WTC11 (cell line): ENCODE data around the gene CBX5. TPM values are rescaled to one million over a fixed set of nuclear protein-coding genes. Genes with fewer than 3 reads are reported as not detected.
"Not testable (repeated sequence)": the region's sequence is repeated elsewhere in the genome, so short reads cannot be mapped to it uniquely, and the experiment has no call there.

Experiments used
- ATAC-seq: fragments of 200-7000 bp; cut with Tn5 transposase; 2 replicates; pipeline ENCODE4 v1.10.0; 2021; ENCODE audit warnings: mild to moderate bottlenecking, moderate library complexity
- CTCF ChIA-PET: fragments of 300-600 bp; sonication (Branson Sonifier 250); formaldehyde crosslinking; loops from one replicate; lab custom pipeline; 2021; ENCODE audit warnings: antibody characterized with exemption; lab: Charles Lee
- POLR2A ChIA-PET: fragments of 350-600 bp; sonication (Branson Sonifier 250); formaldehyde crosslinking; loops from one replicate; lab custom pipeline; 2021; ENCODE audit warnings: antibody characterized with exemption; lab: Charles Lee
- DNase-seq: peaks from one replicate; pipeline ENCODE4 v3.0.0; 2021; ENCODE audit warnings: low spot score
- H3K27ac Mint-ChIP-seq: 2 replicates; pipeline ENCODE4 v1.8.0; 2021; ENCODE audit warnings: mixed read lengths
- H3K27me3 Mint-ChIP-seq: 2 replicates; pipeline ENCODE4 v1.8.0; 2021; ENCODE audit warnings: low read depth, mild to moderate bottlenecking, moderate library complexity, mixed read lengths
- H3K36me3 Mint-ChIP-seq: 2 replicates; pipeline ENCODE4 v1.8.0; 2021; ENCODE audit warnings: mixed read lengths
- H3K4me1 Mint-ChIP-seq: 2 replicates; pipeline ENCODE4 v1.8.0; 2022; ENCODE audit warnings: mixed read lengths
- H3K4me3 Mint-ChIP-seq: 2 replicates; pipeline ENCODE4 v1.8.0; 2021; ENCODE audit warnings: mild to moderate bottlenecking, moderate library complexity, mixed read lengths
- H3K9me3 Mint-ChIP-seq: 2 replicates; pipeline ENCODE4 v1.8.0; 2021; ENCODE audit warnings: mixed read lengths
- CREB1 ChIP-seq: sonication (generic); formaldehyde crosslinking; IDR thresholded peaks from 2 replicates; pipeline ENCODE4 v1.8.0; 2023; ENCODE audit warnings: mild to moderate bottlenecking, missing genetic modification reagents
- CREM ChIP-seq: sonication (generic); formaldehyde crosslinking; IDR thresholded peaks from 2 replicates; pipeline ENCODE4 v1.8.1; 2022; ENCODE audit warnings: mild to moderate bottlenecking, missing genetic modification reagents, moderate library complexity
- FOXJ3 ChIP-seq: sonication (generic); formaldehyde crosslinking; IDR thresholded peaks from 2 replicates; pipeline ENCODE4 v1.9.0; 2021; ENCODE audit warnings: missing genetic modification reagents, mild to moderate bottlenecking, borderline replicate concordance
- GABPB1 ChIP-seq: sonication (generic); formaldehyde crosslinking; IDR thresholded peaks from 2 replicates; pipeline ENCODE4 v1.8.1; 2023; ENCODE audit warnings: mild to moderate bottlenecking, missing genetic modification reagents
- MXD4 ChIP-seq: fragments of 250-450 bp; sonication (Bioruptor Pico); IDR thresholded peaks from 2 replicates; pipeline ENCODE4 v1.8.0; 2021; ENCODE audit warnings: mild to moderate bottlenecking, moderate library complexity, borderline replicate concordance
- NFATC4 ChIP-seq: fragments of 250-450 bp; sonication (Bioruptor Pico); IDR thresholded peaks from 2 replicates; pipeline ENCODE4 v1.9.0; 2021; ENCODE audit warnings: mild to moderate bottlenecking
- NFYB ChIP-seq: sonication (generic); formaldehyde crosslinking; conservative IDR thresholded peaks from 2 replicates; pipeline ENCODE4 v1.8.0; 2022; ENCODE audit warnings: low read depth, missing genetic modification reagents
- RORB ChIP-seq: fragments of 250-450 bp; sonication (Bioruptor Pico); IDR thresholded peaks from 2 replicates; pipeline ENCODE4 v1.9.0; 2021; ENCODE audit warnings: mild to moderate bottlenecking
- TEAD4 ChIP-seq: sonication (generic); formaldehyde crosslinking; IDR thresholded peaks from 2 replicates; pipeline ENCODE4 v1.8.0; 2022; ENCODE audit warnings: mild to moderate bottlenecking, missing genetic modification reagents
- ZNF263 ChIP-seq: sonication (generic); formaldehyde crosslinking; IDR thresholded peaks from 2 replicates; pipeline ENCODE4 v1.8.1; 2022; ENCODE audit warnings: low read depth, mild to moderate bottlenecking, moderate library complexity, missing genetic modification reagents
- ZNF317 ChIP-seq: sonication (generic); formaldehyde crosslinking; IDR thresholded peaks from 2 replicates; pipeline ENCODE4 v1.8.1; 2023; ENCODE audit warnings: low read depth, mild to moderate bottlenecking, moderate library complexity, missing genetic modification reagents, borderline replicate concordance
- ZNF396 ChIP-seq: fragments of 250-450 bp; sonication (Bioruptor Pico); IDR thresholded peaks from 2 replicates; pipeline ENCODE4 v1.8.0; 2021; ENCODE audit warnings: mild to moderate bottlenecking, moderate library complexity, borderline replicate concordance
- total RNA-seq: library from RNA; stranded (reverse); gene quantifications from 3 replicates; pipeline ENCODE4 v1.2.3, GENCODE V29; 2021
- TF ChIP-seq, protein P1 (sequence below): sonication (generic); formaldehyde crosslinking; IDR thresholded peaks from 2 replicates; pipeline ENCODE4 v1.8.1; 2022; ENCODE audit warnings: mild to moderate bottlenecking, moderate library complexity, missing genetic modification reagents
- TF ChIP-seq, protein P2 (sequence below): fragments of 250-450 bp; sonication (Bioruptor Pico); IDR thresholded peaks from 2 replicates; pipeline ENCODE4 v1.9.0; 2021; ENCODE audit warnings: mild to moderate bottlenecking
- TF ChIP-seq, protein P3 (sequence below): sonication (generic); formaldehyde crosslinking; IDR thresholded peaks from 2 replicates; pipeline ENCODE4 v1.8.1; 2022; ENCODE audit warnings: missing genetic modification reagents, borderline replicate concordance
- TF ChIP-seq, protein P4 (sequence below): sonication (generic); formaldehyde crosslinking; IDR thresholded peaks from 2 replicates; pipeline ENCODE4 v1.8.1; 2023; ENCODE audit warnings: mild to moderate bottlenecking, moderate library complexity, missing genetic modification reagents
- TF ChIP-seq, protein P5 (sequence below): sonication (generic); formaldehyde crosslinking; conservative IDR thresholded peaks from 2 replicates; pipeline ENCODE4 v1.8.1; 2022; ENCODE audit warnings: mild to moderate bottlenecking, missing genetic modification reagents
- TF ChIP-seq, protein P6 (sequence below): fragments of 250-450 bp; sonication (Bioruptor Pico); IDR thresholded peaks from 2 replicates; pipeline ENCODE4 v2.1.2; 2022; ENCODE audit warnings: mild to moderate bottlenecking, moderate library complexity
- TF ChIP-seq, protein P7 (sequence below): sonication (generic); formaldehyde crosslinking; IDR thresholded peaks from 2 replicates; pipeline ENCODE4 v1.8.1; 2023; ENCODE audit warnings: mild to moderate bottlenecking, missing genetic modification reagents, moderate library complexity
- TF ChIP-seq, protein P8 (sequence below): sonication (generic); formaldehyde crosslinking; IDR thresholded peaks from 2 replicates; pipeline ENCODE4 v1.8.1; 2022; ENCODE audit warnings: mild to moderate bottlenecking, missing genetic modification reagents, moderate library complexity, borderline replicate concordance

CBX5 gene
- total RNA-seq, 1 experiment from 2014 or later, result 182 TPM

DNA sequence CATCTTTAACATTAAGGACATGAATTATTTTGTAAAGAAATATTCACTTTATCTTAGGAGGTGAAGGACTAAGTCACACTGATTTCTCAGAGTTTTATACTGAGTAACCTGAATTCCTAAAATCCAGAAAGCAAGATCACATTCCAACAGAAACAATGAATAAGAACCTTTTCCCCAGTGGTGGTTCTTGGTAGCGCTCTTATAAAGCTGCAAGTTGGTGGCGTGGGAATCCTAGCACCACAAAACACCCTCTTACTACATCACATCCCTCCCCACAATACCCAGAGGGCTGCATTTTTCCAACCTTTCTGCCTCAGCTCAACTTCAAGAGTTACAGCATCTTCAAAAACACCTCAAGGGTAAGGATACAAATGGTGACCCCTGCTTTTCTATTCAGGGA is 47.1 kb downstream of the CBX5 start (continued):
- TF ChIP-seq, protein P1, sequence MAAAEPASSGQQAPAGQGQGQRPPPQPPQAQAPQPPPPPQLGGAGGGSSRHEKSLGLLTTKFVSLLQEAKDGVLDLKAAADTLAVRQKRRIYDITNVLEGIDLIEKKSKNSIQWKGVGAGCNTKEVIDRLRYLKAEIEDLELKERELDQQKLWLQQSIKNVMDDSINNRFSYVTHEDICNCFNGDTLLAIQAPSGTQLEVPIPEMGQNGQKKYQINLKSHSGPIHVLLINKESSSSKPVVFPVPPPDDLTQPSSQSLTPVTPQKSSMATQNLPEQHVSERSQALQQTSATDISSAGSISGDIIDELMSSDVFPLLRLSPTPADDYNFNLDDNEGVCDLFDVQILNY, result no peak

DNA sequence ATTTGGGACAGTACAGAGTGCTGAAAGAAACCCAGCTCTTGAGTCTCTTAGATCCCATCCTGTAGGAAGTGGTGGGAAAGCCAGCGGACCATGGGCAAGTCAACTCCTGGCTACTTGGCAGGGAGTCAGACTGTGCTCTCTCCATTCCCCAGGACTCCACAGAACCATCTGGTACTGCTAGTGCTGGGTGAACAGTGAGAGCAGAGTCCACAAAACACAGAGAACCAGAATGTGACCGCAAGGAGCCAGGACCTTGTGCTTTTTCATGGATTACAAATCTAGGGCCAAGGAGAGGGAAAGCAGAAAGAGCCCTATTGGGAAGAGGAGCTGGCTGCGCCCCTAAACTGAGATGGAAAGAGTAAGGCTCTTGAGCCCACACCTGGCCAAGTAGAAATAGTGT is 48.7 kb downstream of the CBX5 start:
- DNase-seq, H3K4me3 Mint-ChIP-seq, H3K9me3 Mint-ChIP-seq, H3K36me3 Mint-ChIP-seq, ATAC-seq, H3K27me3 Mint-ChIP-seq: not testable (repeated sequence)
- Mint-ChIP-seq H3K27ac (peak overlapping the region; percentile 61), H3K4me1 (peaks cover 11% of the 10 kb centered on the region)
- CTCF ChIA-PET, result interaction anchor here (0.8 kb wide), 1 partner anchor 20 kb away, joined by 3 read pairs; no protein-coding TSS in a partner anchor
- POLR2A ChIA-PET, result interaction anchor here (0.7 to 1.6 kb wide), 2 partner anchors 49 to 267 kb away, joined by 4 to 5 read pairs; partner anchors contain the start of genes CBX5 and HNRNPA1

DNA sequence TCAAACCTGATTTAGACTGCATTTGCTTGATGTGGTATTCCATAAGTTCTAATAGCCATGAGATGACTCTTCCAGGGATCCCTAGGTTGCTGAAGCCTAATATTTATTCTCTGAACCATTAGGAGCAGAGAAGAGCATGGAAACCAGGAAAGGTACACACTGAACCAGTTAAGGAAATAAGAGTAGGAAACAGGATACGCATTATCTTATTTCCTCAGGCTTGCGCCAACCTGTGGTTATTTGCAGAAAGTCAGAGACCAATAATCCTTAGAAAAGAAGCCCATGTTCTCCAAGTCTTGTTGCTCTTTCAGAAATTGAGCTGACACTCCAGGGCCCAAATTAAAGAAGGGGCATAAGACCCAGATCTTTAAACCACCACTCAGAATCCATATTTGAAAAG is 49.4 kb downstream of the CBX5 start:
- ChIA-PET POLR2A (interaction anchor here (1.6 kb wide), 1 partner anchor 50 kb away, joined by 4 read pairs; the partner anchor contains the start of genes CBX5 and HNRNPA1), CTCF (no interaction called here)
- no peak for ATAC-seq

DNA sequence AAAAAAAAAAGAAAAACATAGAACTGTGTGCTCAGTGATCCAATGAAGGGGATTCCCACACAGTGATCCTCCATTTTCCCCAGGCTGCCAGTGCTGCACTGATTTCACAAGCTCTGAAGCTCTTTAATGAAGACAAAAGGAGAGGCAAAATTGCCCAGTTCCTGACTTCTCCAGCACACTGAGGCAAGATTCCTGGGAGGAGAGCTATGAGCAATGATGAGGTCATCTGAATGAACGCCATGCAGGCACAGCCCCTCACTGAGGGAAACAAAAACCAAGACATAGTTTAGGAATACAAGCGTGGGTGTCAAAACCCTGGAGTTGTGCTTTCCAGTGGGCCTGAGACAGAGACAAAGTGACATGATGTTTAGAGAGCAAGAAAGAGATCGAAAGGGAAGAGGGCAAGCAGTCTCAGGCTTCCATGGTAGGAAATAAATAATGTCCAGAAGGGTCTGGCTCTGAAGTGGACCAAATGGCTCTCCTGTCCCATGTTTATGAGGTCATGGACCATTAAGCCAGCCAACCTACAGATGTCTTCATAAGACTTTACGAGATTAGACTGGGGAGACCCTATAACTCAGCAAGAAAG is 50.2 kb downstream of the CBX5 start:
- Mint-ChIP-seq H3K9me3 (no peaks in the 10 kb centered on the region), H3K4me3 (no peak overlapping the region), H3K4me1 (peaks cover 11% of the 10 kb centered on the region), H3K36me3 (no peaks in the 10 kb centered on the region), H3K27me3 (no peaks in the 10 kb centered on the region), H3K27ac (peak overlapping the region; percentile 62)
- ATAC-seq, result no peak
- ChIA-PET CTCF (interaction anchor here (0.6 to 3.5 kb wide), 5 partner anchors 10 to 169 kb away, joined by 5 to 14 read pairs (median 8); no protein-coding TSS in a partner anchor), POLR2A (interaction anchor here (0.7 kb wide), 1 partner anchor 110 kb away, joined by 5 read pairs; no protein-coding TSS in a partner anchor)
- no peak for TF ChIP-seq TEAD4 (CRISPR knock-in tag)
- TF ChIP-seq, protein P2, sequence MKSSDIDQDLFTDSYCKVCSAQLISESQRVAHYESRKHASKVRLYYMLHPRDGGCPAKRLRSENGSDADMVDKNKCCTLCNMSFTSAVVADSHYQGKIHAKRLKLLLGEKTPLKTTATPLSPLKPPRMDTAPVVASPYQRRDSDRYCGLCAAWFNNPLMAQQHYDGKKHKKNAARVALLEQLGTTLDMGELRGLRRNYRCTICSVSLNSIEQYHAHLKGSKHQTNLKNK (CRISPR knock-in tag), result no peak
- TF ChIP-seq NFYB (CRISPR knock-in tag), result no peak
- TF ChIP-seq CREM (CRISPR knock-in tag), result no peak
- TF ChIP-seq, protein P3, sequence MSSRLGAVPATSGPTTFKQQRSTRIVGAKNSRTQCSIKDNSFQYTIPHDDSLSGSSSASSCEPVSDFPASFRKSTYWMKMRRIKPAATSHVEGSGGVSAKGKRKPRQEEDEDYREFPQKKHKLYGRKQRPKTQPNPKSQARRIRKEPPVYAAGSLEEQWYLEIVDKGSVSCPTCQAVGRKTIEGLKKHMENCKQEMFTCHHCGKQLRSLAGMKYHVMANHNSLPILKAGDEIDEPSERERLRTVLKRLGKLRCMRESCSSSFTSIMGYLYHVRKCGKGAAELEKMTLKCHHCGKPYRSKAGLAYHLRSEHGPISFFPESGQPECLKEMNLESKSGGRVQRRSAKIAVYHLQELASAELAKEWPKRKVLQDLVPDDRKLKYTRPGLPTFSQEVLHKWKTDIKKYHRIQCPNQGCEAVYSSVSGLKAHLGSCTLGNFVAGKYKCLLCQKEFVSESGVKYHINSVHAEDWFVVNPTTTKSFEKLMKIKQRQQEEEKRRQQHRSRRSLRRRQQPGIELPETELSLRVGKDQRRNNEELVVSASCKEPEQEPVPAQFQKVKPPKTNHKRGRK (CRISPR knock-in tag), result no peak
- TF ChIP-seq, protein P4, sequence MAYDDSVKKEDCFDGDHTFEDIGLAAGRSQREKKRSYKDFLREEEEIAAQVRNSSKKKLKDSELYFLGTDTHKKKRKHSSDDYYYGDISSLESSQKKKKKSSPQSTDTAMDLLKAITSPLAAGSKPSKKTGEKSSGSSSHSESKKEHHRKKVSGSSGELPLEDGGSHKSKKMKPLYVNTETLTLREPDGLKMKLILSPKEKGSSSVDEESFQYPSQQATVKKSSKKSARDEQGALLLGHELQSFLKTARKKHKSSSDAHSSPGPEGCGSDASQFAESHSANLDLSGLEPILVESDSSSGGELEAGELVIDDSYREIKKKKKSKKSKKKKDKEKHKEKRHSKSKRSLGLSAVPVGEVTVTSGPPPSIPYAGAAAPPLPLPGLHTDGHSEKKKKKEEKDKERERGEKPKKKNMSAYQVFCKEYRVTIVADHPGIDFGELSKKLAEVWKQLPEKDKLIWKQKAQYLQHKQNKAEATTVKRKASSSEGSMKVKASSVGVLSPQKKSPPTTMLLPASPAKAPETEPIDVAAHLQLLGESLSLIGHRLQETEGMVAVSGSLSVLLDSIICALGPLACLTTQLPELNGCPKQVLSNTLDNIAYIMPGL (CRISPR knock-in tag), result no peak
- TF ChIP-seq, protein P5, sequence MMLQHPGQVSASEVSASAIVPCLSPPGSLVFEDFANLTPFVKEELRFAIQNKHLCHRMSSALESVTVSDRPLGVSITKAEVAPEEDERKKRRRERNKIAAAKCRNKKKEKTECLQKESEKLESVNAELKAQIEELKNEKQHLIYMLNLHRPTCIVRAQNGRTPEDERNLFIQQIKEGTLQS (CRISPR knock-in tag), result no peak
- TF ChIP-seq CREB1 (CRISPR knock-in tag), result no peak
- no peak for TF ChIP-seq ZNF263 (CRISPR knock-in tag)
- TF ChIP-seq, protein P6, sequence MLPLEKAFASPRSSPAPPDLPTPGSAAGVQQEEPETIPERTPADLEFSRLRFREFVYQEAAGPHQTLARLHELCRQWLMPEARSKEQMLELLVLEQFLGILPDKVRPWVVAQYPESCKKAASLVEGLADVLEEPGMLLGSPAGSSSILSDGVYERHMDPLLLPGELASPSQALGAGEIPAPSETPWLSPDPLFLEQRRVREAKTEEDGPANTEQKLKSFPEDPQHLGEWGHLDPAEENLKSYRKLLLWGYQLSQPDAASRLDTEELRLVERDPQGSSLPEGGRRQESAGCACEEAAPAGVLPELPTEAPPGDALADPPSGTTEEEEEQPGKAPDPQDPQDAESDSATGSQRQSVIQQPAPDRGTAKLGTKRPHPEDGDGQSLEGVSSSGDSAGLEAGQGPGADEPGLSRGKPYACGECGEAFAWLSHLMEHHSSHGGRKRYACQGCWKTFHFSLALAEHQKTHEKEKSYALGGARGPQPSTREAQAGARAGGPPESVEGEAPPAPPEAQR (CRISPR knock-in tag), result no peak
- TF ChIP-seq ZNF396 (CRISPR knock-in tag), result no peak
- TF ChIP-seq, protein P7, sequence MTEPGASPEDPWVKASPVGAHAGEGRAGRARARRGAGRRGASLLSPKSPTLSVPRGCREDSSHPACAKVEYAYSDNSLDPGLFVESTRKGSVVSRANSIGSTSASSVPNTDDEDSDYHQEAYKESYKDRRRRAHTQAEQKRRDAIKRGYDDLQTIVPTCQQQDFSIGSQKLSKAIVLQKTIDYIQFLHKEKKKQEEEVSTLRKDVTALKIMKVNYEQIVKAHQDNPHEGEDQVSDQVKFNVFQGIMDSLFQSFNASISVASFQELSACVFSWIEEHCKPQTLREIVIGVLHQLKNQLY, result no peak
- no peak for TF ChIP-seq MXD4 (CRISPR knock-in tag)
- TF ChIP-seq ZNF317 (CRISPR knock-in tag), result no peak
- no peak for DNase-seq

More for the DNA sequence above, 49.4 kb downstream of the CBX5 start:
- H3K9me3 Mint-ChIP-seq, result no peaks in the 10 kb centered on the region
- H3K4me3 Mint-ChIP-seq, result no peak overlapping the region
- H3K36me3 Mint-ChIP-seq, result peaks cover under 1% of the 10 kb centered on the region; the same call in 1 of the 2 replicates
- no peaks in the 10 kb centered on the region for H3K27me3 Mint-ChIP-seq
- peak overlapping the region; percentile 35; the same call in 1 of the 2 replicates for H3K27ac Mint-ChIP-seq
- no peak for DNase-seq
- TF ChIP-seq NFATC4 (CRISPR knock-in tag), result no peak
- no peak for TF ChIP-seq FOXJ3 (CRISPR knock-in tag)
- TF ChIP-seq GABPB1 (CRISPR knock-in tag), result no peak
- TF ChIP-seq, protein P8, sequence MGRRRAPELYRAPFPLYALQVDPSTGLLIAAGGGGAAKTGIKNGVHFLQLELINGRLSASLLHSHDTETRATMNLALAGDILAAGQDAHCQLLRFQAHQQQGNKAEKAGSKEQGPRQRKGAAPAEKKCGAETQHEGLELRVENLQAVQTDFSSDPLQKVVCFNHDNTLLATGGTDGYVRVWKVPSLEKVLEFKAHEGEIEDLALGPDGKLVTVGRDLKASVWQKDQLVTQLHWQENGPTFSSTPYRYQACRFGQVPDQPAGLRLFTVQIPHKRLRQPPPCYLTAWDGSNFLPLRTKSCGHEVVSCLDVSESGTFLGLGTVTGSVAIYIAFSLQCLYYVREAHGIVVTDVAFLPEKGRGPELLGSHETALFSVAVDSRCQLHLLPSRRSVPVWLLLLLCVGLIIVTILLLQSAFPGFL (CRISPR knock-in tag), result no peak
- no peak for TF ChIP-seq RORB (CRISPR knock-in tag)
- TF ChIP-seq, all 79 proteins: peak for 0
- peaks cover 11% of the 10 kb centered on the region for H3K4me1 Mint-ChIP-seq
